Effector memory CD8-positive, alpha-beta T cell (primary cell): ENCODE results near the gene PCK1.

Experiments used
- ATAC-seq: fragments of 150-1000 bp; cut with Tn5 transposase; replicated peaks from 2 replicates; pipeline ENCODE4 v1.10.0; 2021; ENCODE audit warnings: mild to moderate bottlenecking, moderate library complexity
- DNase-seq, 3 experiments: peaks; one replicate each; pipeline ENCODE4 v3.0.0; 2021
- H3K27ac Mint-ChIP-seq, 2 donors: one replicate each; pipeline ENCODE4 v1.8.0; 2022; ENCODE audit warnings: mild to moderate bottlenecking in 2 of 2, mixed read lengths in 2 of 2, moderate library complexity in 2 of 2
- H3K27me3 Mint-ChIP-seq, 2 donors: one replicate each; pipeline ENCODE4 v1.8.0; 2022; ENCODE audit warnings: mixed read lengths in 2 of 2
- H3K36me3 Mint-ChIP-seq: one replicate; pipeline ENCODE4 v1.8.0; 2022; ENCODE audit warnings: mild to moderate bottlenecking, moderate library complexity, mixed read lengths; ENCODE audit not compliant: insufficient read depth
- H3K4me1 Mint-ChIP-seq, 2 donors: one replicate each; pipeline ENCODE4 v1.8.0; 2022; ENCODE audit warnings: low read depth in 2 of 2, mixed read lengths in 2 of 2
- H3K4me3 Mint-ChIP-seq, 2 donors: one replicate each; pipeline ENCODE4 v1.8.0; 2022; ENCODE audit warnings: mild to moderate bottlenecking in 2 of 2, mixed read lengths in 2 of 2, moderate library complexity in 2 of 2
- H3K9me3 Mint-ChIP-seq, 2 donors: one replicate each; pipeline ENCODE4 v1.8.0; 2022; ENCODE audit warnings: mixed read lengths in 2 of 2

Gene PCK1

GRCh38 chr20:57596998-57597939, 36.4 kb downstream of the PCK1 start:
- H3K27ac Mint-ChIP-seq, result no peak overlapping the region
- H3K4me3 Mint-ChIP-seq, result no peak overlapping the region
- H3K9me3 Mint-ChIP-seq, result no peaks in the 10 kb centered on the region
- peak; percentile 92 for ATAC-seq
- peak; percentile 70 to 77 (median 73) for DNase-seq
- H3K36me3 Mint-ChIP-seq, result no peaks in the 10 kb centered on the region
- H3K27me3 Mint-ChIP-seq, result no peaks in the 10 kb centered on the region
- peaks cover 8 to 9% of the 10 kb centered on the region in 2 donors for H3K4me1 Mint-ChIP-seq

DNA sequence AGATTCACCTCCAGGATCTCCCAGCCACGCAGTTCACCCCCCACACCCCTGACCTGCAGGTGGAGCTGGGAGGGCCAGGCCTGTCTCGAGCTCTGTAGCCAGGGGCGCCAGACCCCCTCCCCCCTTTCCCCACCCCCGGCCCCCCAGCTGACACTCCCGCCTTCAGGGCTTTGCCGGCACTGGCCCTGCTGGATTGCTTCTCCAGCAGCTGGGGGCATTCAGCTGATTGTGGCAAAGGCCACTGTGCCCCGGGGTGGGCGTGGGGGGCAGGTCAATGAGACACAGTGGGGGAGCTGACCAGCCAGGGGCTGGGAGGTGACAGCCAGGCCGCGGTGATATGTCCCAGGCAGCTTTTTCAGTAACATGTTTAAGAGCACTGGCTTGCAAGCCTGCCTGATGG, 37.1 kb downstream of the PCK1 start:
- H3K4me1 Mint-ChIP-seq, result peaks cover 10% of the 10 kb centered on the region in 2 donors
- H3K4me3 Mint-ChIP-seq, result no peak overlapping the region
- H3K27ac Mint-ChIP-seq, result no peak overlapping the region
- ATAC-seq (no peak), DNase-seq (no peak)
- H3K9me3 Mint-ChIP-seq, result no peaks in the 10 kb centered on the region
- H3K36me3 Mint-ChIP-seq, result no peaks in the 10 kb centered on the region
- no peaks in the 10 kb centered on the region for H3K27me3 Mint-ChIP-seq

DNA sequence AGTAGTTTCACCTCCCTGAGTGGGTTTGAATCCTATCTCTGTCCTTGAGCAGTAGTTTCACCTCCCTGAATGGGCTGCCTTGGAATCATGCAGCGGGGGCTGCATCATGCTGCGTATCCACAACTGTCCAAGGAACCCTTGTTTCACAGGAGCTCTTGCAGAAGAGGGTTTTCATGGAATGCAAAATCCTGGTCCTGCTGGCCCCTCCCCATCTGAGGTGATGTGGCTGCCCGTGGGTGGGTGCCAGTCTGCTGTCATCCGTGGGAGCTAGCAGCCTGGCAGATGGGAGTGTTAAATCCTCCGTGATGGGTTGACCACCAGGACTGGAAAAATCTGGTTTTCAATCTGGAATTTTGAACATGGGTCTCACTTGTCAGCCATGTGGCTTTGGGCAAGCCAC, 37.6 kb downstream of the PCK1 start:
- Mint-ChIP-seq H3K27ac (no peak overlapping the region), H3K9me3 (no peaks in the 10 kb centered on the region), H3K4me3 (no peak overlapping the region), H3K4me1 (peaks cover 10 to 13% of the 10 kb centered on the region in 2 donors), H3K36me3 (no peaks in the 10 kb centered on the region), H3K27me3 (no peaks in the 10 kb centered on the region)
- DNase-seq, result no peak
- ATAC-seq, result no peak

DNA sequence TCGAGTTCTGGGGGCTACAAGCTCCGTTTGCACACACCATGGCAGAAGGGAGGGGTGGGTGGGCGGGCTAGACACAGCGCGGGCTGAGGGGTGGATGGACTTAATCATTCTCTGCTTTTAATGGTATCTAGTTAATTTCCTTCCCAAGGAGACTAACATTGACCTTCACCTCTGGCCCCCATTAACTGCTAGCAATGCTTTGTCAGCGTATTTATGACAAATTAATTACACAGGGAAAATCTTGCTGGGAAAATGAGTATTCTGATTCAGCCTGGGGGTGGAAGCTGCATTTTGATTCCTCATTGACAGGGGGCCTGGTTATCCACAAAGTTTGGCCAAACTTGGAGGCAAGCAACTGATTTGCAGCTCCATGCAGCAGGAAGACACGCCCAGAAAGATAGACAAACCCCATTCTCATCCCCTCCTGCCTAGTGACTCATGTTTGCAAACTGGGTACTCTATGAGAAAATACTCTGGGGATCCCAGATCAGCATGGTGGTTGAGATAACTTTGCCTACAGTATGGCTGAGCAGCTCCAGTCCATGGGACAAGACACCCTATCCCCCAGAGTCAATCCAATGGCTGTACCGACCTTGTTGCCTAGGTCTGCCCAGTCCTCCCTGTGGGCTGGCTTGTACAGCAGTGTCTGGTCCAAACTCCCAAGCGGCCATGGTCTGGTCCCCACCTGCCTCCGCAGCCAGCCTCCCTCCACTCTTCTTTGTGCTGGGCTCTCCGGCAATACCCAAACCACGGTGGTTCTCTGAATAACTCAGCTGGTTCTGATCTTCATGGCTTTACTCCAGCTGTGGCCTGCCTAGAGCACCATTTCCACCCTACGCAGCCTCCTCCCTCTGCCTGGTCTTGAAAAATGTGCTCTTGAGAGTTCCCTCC, 39.7 kb downstream of the PCK1 start:
- Mint-ChIP-seq H3K27me3 (no peaks in the 10 kb centered on the region), H3K4me3 (no peak overlapping the region), H3K27ac (no peak overlapping the region), H3K4me1 (peaks cover 23 to 28% of the 10 kb centered on the region in 2 donors), H3K36me3 (peaks cover 3% of the 10 kb centered on the region), H3K9me3 (no peaks in the 10 kb centered on the region)
- no peak for DNase-seq
- no peak for ATAC-seq

DNA sequence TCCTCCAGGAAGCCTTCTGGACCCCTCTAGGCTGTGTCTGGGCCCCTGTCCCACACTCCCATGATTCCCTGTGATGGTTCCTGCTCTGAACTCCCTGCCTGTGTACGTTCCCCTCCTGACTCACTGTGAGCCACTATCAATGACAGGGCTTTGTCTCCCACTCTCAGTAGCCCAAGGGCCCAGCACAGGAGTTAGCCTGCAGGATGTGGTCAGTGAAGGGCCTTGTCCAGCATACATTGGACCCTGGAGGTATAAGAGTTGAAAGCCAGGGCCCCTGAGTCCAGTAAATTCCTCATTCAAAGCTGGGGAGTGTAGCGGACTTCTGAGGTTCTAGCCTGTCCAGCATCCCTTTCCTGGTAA, 40.3 kb downstream of the PCK1 start:
- H3K27ac Mint-ChIP-seq, result peak overlapping the region in 1 of 2 donors; percentile 91
- no peaks in the 10 kb centered on the region for H3K9me3 Mint-ChIP-seq
- H3K4me1 Mint-ChIP-seq, result peaks cover 28 to 34% of the 10 kb centered on the region in 2 donors
- DNase-seq (no peak), ATAC-seq (no peak)
- H3K4me3 Mint-ChIP-seq, result no peak overlapping the region
- no peaks in the 10 kb centered on the region for H3K27me3 Mint-ChIP-seq
- peaks cover 10% of the 10 kb centered on the region for H3K36me3 Mint-ChIP-seq

DNA sequence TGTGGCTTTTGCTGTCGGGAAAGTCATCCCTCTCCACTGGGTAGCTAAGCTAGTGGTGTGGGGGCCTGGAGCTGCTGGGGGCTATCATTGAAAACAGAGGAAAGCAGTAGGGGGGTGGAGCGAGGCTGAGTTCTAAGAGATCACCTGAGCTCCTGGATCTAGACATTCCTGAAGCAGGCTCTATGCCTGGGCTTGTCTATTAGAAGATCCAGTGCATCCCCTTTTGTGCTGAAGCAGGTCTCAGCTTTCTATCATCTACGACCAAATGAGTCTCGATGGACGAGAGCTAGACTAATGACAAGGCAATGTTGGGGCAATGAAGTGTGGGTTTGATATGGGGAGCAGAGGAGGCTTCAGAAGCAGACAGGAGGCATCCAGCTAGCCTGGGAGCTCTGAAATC, 40.8 kb downstream of the PCK1 start:
- H3K9me3 Mint-ChIP-seq, result no peaks in the 10 kb centered on the region
- no peak overlapping the region for H3K4me3 Mint-ChIP-seq
- peaks cover 28 to 38% of the 10 kb centered on the region in 2 donors for H3K4me1 Mint-ChIP-seq
- no peaks in the 10 kb centered on the region for H3K27me3 Mint-ChIP-seq
- ATAC-seq (no peak), DNase-seq (no peak)
- H3K27ac Mint-ChIP-seq, result peak overlapping the region in 1 of 2 donors; percentile 91
- peaks cover 11% of the 10 kb centered on the region for H3K36me3 Mint-ChIP-seq

- ATAC-seq (no peak), DNase-seq (no peak)
- peaks cover 17% of the 10 kb centered on the region for H3K36me3 Mint-ChIP-seq
- H3K4me3 Mint-ChIP-seq, result peak overlapping the region in 1 of 2 donors; percentile 10
- H3K27ac Mint-ChIP-seq, result peak overlapping the region; percentile 68 to 91
- H3K27me3 Mint-ChIP-seq, result no peaks in the 10 kb centered on the region
- no peaks in the 10 kb centered on the region for H3K9me3 Mint-ChIP-seq
- peaks cover 30 to 36% of the 10 kb centered on the region in 2 donors for H3K4me1 Mint-ChIP-seq
These were observed 42.2 kb downstream of the PCK1 start for GRCh38 chr20:57603120-57603519.

DNA sequence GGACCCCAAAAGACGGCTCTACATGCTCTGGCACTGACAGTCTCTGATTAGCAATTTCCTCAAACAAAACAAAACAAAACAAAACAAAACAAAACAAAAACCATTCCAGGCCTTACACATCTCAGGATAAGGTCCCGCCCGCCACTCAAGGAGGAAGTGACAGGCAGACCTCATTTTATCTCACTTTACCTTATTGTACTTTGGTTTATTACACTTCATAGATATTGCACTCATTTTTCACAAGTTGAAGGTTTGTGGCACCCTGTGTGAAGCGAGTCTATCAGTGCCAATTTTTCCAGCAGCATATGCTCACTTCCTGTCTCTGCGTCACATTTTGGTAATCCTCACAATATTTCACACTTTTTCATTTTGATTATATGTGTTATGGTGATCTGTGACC, 44.1 kb downstream of the PCK1 start:
- no peaks in the 10 kb centered on the region for H3K9me3 Mint-ChIP-seq
- no peaks in the 10 kb centered on the region for H3K27me3 Mint-ChIP-seq
- peaks cover 32% of the 10 kb centered on the region for H3K36me3 Mint-ChIP-seq
- ATAC-seq (peak; percentile 89), DNase-seq (peak; percentile 53 to 61 (median 53))
- peak overlapping the region; percentile 97 to 99 for H3K27ac Mint-ChIP-seq
- H3K4me1 Mint-ChIP-seq, result peaks cover 30 to 36% of the 10 kb centered on the region in 2 donors
- peak overlapping the region; percentile 57 to 69 for H3K4me3 Mint-ChIP-seq

- H3K36me3 Mint-ChIP-seq, result peaks cover 40% of the 10 kb centered on the region
- ATAC-seq (peak; percentile 20), DNase-seq (no peak)
- H3K9me3 Mint-ChIP-seq, result no peaks in the 10 kb centered on the region
- H3K27ac Mint-ChIP-seq, result peak overlapping the region; percentile 97 to 99
- H3K27me3 Mint-ChIP-seq, result no peaks in the 10 kb centered on the region
- H3K4me3 Mint-ChIP-seq, result peak overlapping the region; percentile 57 to 69
- peaks cover 33 to 36% of the 10 kb centered on the region in 2 donors for H3K4me1 Mint-ChIP-seq
These were observed 45.0 kb downstream of the PCK1 start for GRCh38 chr20:57605878-57606277.

DNA sequence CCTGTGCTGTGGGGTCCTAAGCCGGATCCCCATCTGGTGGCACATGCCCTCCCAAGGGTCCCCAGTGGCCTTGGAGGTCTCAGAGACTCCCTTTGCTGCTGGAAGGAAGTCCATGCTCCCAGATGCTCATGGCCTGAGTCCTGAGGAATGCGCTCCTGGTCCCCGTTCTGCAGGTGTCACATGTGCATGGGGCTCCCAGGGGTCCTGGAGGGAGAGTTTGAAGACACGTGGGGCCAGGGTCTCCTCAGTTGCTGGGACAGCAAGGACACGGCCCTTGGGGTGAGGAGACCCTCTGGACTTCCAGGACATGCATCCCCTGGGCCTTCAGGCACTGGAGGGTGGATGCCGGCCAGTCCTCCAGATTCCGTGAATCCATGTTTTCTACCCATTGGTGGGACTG, 47.6 kb downstream of the PCK1 start:
- no peak for DNase-seq
- H3K4me3 Mint-ChIP-seq, result no peak overlapping the region

DNA sequence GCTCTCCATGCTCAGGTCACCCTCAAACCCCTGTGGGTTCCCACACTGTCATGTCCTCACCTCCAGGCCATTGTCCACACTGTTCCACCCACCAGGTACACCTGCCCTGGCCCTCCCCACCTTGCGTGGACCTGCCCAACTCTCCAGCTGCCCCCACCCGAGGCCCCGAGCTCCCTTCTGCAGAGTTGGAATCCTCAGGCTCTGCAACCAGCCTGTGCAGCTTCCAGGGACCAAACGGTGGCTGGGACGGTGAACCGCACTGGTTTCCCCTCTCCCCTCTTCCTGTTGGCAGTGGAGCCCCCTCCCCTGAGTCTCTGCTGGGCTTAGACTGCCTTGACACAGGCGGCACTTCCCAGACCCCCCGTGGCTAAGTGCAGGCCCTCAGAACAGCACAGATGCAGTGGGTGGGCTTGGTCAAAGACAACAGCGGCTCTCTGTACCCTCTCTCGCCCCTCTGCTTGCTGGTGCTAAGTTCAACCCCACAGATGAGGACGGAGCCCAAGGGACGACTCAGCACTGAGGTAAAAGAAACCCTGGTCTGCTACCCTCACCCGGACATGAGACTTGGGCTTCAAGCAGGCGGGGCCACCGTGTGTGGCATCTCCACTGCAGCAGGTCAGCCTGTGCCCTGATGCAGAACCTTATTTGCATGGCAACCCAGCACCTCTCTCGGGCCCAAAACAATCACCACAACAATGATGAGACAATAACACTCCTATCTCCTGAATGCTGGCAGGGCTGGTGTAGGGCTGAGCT, 48.4 kb downstream of the PCK1 start:
- Mint-ChIP-seq H3K27ac (peak overlapping the region in 1 of 2 donors; percentile 75), H3K4me3 (no peak overlapping the region), H3K9me3 (no peaks in the 10 kb centered on the region), H3K36me3 (peaks cover 70% of the 10 kb centered on the region), H3K27me3 (no peaks in the 10 kb centered on the region), H3K4me1 (peaks cover 23 to 24% of the 10 kb centered on the region in 2 donors)
- DNase-seq (no peak), ATAC-seq (no peak)

More for the DNA sequence above, 47.6 kb downstream of the PCK1 start:
- Mint-ChIP-seq H3K27me3 (no peaks in the 10 kb centered on the region), H3K4me1 (peaks cover 25 to 27% of the 10 kb centered on the region in 2 donors), H3K27ac (no peak overlapping the region), H3K9me3 (no peaks in the 10 kb centered on the region), H3K36me3 (peaks cover 62% of the 10 kb centered on the region)
- no peak for ATAC-seq

- peaks cover 21 to 23% of the 10 kb centered on the region in 2 donors for H3K4me1 Mint-ChIP-seq
- no peaks in the 10 kb centered on the region for H3K9me3 Mint-ChIP-seq
- H3K4me3 Mint-ChIP-seq, result no peak overlapping the region
- peaks cover 75% of the 10 kb centered on the region for H3K36me3 Mint-ChIP-seq
- H3K27ac Mint-ChIP-seq, result peak overlapping the region in 1 of 2 donors; percentile 75
- H3K27me3 Mint-ChIP-seq, result no peaks in the 10 kb centered on the region
- DNase-seq, result no peak
- ATAC-seq, result no peak
These were observed 48.9 kb downstream of the PCK1 start for GRCh38 chr20:57609842-57610167.
